22Rv1 (cell line): ENCODE results near the gene WNT2.
A peak's percentile ranks its signal among the peaks of the same experiment; 100 is the strongest.

Experiments
- H3K27ac ChIP-seq: fragments of 450-650 bp; 2 replicates; pipeline ENCODE4 v1.5.1; 2017
- CTCF ChIP-seq: fragments of 450-650 bp; IDR thresholded peaks from 2 replicates; pipeline ENCODE4 v1.5.1; 2017; ENCODE audit warnings: mild to moderate bottlenecking
- ZFX ChIP-seq: fragments of 450-650 bp; IDR thresholded peaks from 2 replicates; pipeline ENCODE4 v1.6.1; 2017; ENCODE audit warnings: antibody characterized with exemption, borderline replicate concordance

WNT2 gene

GRCh38 chr7:117324960-117325359, 2.1 kb upstream of the WNT2 start:
- H3K27ac ChIP-seq: peak overlapping the region; percentile 46
- TF ChIP-seq CTCF (no peak), ZFX (no peak)

- H3K27ac ChIP-seq: peak overlapping the region; percentile 46
- TF ChIP-seq CTCF: no peak
- no peak for TF ChIP-seq ZFX
Observed at GRCh38 chr7:117323851-117324711, 1.2 kb upstream of the WNT2 start.

GRCh38 chr7:117323305-117323850, 520 bp upstream of the WNT2 start:
- no peak for TF ChIP-seq ZFX
- TF ChIP-seq CTCF: no peak
- peak overlapping the region; percentile 46 for H3K27ac ChIP-seq

GRCh38 chr7:117320523-117320922, 2.3 kb downstream of the WNT2 start:
- no peak overlapping the region for H3K27ac ChIP-seq
- TF ChIP-seq ZFX (no peak), CTCF (no peak)

- no peak overlapping the region for H3K27ac ChIP-seq
- TF ChIP-seq ZFX: no peak
Observed at GRCh38 chr7:117319181-117319580, 3.7 kb downstream of the WNT2 start.

- TF ChIP-seq CTCF: no peak
- TF ChIP-seq ZFX: no peak
- no peak overlapping the region for H3K27ac ChIP-seq
Observed at GRCh38 chr7:117313582-117313981, 9.3 kb downstream of the WNT2 start.

GRCh38 chr7:117312593-117313580, 10.0 kb downstream of the WNT2 start:
- peak; percentile 42 for TF ChIP-seq CTCF
- TF ChIP-seq ZFX: no peak
- no peak overlapping the region for H3K27ac ChIP-seq
